Glutamatergic neuron (in vitro differentiated cells): ENCODE measurements around the gene ITPK1. TPM values are rescaled to one million over a fixed set of nuclear protein-coding genes. Genes with fewer than 3 reads are reported as not detected.

Experiments
- DNase-seq: peaks from one replicate; pipeline ENCODE4 v3.0.0; 2022
- H3K27ac Mint-ChIP-seq: one replicate; pipeline ENCODE4 v1.8.0; 2020; ENCODE audit warnings: mild to moderate bottlenecking, mixed read lengths, inconsistent platforms; ENCODE audit not compliant: unreplicated experiment
- H3K27me3 Mint-ChIP-seq: one replicate; pipeline ENCODE4 v1.8.0; 2020; ENCODE audit warnings: mild to moderate bottlenecking, moderate library complexity, mixed read lengths, inconsistent platforms; ENCODE audit not compliant: unreplicated experiment
- H3K36me3 Mint-ChIP-seq: one replicate; pipeline ENCODE4 v1.8.0; 2020; ENCODE audit warnings: mild to moderate bottlenecking, mixed read lengths, inconsistent platforms; ENCODE audit not compliant: unreplicated experiment
- H3K4me1 Mint-ChIP-seq: one replicate; pipeline ENCODE4 v1.8.0; 2020; ENCODE audit warnings: mild to moderate bottlenecking, low read depth, mixed read lengths, inconsistent platforms; ENCODE audit not compliant: unreplicated experiment
- H3K4me3 Mint-ChIP-seq: one replicate; pipeline ENCODE4 v1.8.0; 2020; ENCODE audit warnings: mild to moderate bottlenecking, mixed read lengths, inconsistent platforms; ENCODE audit not compliant: unreplicated experiment
- H3K9me3 Mint-ChIP-seq: one replicate; pipeline ENCODE4 v1.8.0; 2020; ENCODE audit warnings: mild to moderate bottlenecking, moderate library complexity, mixed read lengths, inconsistent platforms; ENCODE audit not compliant: unreplicated experiment
- total RNA-seq: library from RNA; stranded (reverse); fragmentation: NEBNext Ultra II Directional; extraction: Animal tissue kit (Norgen Biotek cat#: 25700); gene quantifications from one replicate; pipeline ENCODE4 v1.2.1, GENCODE V29; 2021; ENCODE audit not compliant: unreplicated experiment
- TF ChIP-seq, protein P1 (sequence below): fragments of 200-600 bp; sonication (generic); IDR thresholded peaks from one replicate; pipeline ENCODE4 v1.5.0; 2021; ENCODE audit not compliant: partially characterized antibody, unreplicated experiment

Gene ITPK1
- total RNA-seq, 1 donor from 2014 or later = 132 TPM

DNA sequence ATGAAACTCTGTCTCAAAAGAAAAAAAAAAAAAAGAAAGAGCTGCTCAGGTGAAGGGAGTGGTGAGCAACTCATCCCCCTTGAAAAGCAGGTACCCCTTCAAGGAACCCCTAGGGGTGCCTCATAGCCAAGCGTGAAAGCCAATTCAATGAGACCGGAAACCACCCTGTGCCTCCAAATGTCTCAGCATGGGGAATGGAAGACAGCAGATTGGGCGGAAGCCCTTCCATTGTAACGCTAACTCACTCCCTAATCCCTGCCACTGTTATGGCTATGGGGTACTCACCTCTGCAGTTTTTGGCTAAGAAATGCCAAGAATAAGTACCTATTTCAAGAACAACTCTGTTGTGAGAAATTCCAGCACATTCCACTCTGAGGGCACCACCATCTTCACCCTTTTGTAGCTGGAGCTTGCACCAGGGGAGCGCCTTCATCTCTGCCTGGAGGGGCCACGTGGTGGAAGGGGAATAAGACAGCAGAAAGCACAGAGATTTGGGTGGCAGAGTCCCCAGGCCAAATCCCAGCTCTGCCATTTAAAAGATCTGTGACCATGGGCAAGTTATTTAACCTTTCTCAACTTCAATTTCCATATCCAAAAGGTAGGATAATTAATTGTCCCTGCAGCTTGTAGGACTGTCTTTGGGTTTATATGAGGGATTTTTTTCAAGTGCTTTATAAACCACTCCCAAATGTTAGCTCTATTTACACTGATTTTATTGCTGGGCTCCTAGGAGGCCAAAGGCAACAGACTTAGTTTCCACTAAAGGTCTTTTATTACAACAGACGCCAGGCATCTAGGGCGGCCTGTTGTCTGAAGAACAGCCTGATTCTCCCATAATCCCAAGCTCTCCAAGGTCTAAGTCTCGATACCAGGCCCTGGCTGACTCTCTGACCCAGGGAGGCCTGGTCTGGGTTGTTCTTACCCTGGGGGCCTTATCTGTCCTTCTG lies 63.9 kb downstream of the ITPK1 start:
- peaks cover 15% of the 10 kb centered on the region for H3K4me1 Mint-ChIP-seq
- no peaks in the 10 kb centered on the region for H3K36me3 Mint-ChIP-seq
- H3K27ac Mint-ChIP-seq = no peak overlapping the region
- H3K4me3 Mint-ChIP-seq = no peak overlapping the region
- H3K9me3 Mint-ChIP-seq = peaks cover 1% of the 10 kb centered on the region
- peaks cover 5% of the 10 kb centered on the region for H3K27me3 Mint-ChIP-seq
- no peak for DNase-seq
- TF ChIP-seq, protein P1, sequence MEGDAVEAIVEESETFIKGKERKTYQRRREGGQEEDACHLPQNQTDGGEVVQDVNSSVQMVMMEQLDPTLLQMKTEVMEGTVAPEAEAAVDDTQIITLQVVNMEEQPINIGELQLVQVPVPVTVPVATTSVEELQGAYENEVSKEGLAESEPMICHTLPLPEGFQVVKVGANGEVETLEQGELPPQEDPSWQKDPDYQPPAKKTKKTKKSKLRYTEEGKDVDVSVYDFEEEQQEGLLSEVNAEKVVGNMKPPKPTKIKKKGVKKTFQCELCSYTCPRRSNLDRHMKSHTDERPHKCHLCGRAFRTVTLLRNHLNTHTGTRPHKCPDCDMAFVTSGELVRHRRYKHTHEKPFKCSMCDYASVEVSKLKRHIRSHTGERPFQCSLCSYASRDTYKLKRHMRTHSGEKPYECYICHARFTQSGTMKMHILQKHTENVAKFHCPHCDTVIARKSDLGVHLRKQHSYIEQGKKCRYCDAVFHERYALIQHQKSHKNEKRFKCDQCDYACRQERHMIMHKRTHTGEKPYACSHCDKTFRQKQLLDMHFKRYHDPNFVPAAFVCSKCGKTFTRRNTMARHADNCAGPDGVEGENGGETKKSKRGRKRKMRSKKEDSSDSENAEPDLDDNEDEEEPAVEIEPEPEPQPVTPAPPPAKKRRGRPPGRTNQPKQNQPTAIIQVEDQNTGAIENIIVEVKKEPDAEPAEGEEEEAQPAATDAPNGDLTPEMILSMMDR = no peak

DNA sequence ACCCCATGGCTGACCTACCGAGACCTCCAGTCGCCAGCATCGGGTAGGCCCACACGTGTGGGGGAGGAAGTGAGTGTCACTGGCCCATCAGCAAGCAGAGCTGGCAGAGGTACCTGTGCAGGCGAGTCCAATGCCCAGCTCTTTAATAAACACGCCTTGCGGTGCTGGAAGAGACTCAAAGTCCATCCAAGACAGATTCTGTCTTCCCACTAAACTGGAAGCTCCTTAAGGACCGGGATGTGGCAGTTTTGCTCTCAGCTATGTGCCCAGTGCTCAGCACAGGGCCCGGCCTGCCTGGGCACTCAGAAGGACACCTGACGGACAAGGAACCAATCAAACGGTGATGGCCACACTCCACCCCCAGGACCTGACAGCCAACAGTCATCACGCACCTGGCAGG lies 65.0 kb downstream of the ITPK1 start:
- Mint-ChIP-seq H3K27ac (no peak overlapping the region), H3K27me3 (peaks cover 3% of the 10 kb centered on the region), H3K4me1 (peaks cover 22% of the 10 kb centered on the region), H3K4me3 (no peak overlapping the region), H3K36me3 (no peaks in the 10 kb centered on the region), H3K9me3 (peaks cover 1% of the 10 kb centered on the region)
- no peak for DNase-seq
- TF ChIP-seq, protein P1 = no peak

DNA sequence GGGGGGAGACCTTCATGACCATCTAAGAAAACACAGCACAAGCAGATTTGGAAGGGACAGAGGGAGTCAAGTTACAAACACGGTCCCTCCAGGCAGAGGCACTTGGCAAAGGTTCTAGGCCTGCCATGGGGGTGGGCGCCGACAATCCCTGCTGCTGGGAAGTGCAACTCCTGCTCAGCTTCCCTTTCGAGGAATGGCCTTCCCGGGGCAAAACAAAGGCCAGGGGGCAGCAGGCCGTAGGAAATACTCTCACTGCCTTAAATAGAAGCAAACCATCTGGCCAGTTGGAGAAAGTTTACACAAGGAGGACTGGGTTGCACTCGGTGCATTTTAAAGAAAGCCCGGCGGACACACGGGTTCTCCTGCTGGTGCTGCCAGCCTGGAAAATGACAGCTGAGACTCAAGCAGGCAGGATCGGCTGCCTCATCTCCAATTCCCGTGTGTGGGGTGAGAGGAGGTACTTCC lies 65.8 kb downstream of the ITPK1 start:
- H3K4me1 Mint-ChIP-seq = peaks cover 30% of the 10 kb centered on the region

DNA sequence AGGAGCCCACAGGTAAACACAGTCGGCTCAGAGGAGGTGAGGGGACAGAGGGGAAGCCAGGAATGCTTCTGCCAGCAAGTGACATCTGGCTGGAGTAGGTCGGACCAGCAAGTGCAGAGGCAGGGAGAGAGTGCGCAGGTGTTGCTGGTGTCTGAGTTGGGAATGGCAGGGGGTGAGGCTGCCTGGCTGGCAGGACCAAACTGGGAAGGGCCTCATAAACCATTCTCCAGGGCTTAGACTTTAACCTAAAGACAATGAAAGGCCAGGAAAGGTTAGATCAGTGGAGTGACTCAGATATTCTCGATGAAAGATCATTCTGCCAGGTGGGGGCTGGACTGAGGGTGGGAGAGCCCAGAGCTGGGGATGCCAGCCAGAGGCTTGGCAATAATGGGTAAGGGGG lies 66.4 kb downstream of the ITPK1 start:
- H3K4me3 Mint-ChIP-seq = no peak overlapping the region
- H3K27me3 Mint-ChIP-seq = peaks cover 6% of the 10 kb centered on the region
- DNase-seq = no peak
- peaks cover 34% of the 10 kb centered on the region for H3K4me1 Mint-ChIP-seq
- H3K27ac Mint-ChIP-seq = peak overlapping the region; percentile 85
- TF ChIP-seq, protein P1 = no peak
- peaks cover 4% of the 10 kb centered on the region for H3K9me3 Mint-ChIP-seq
- no peaks in the 10 kb centered on the region for H3K36me3 Mint-ChIP-seq

More for the DNA sequence above, 65.8 kb downstream of the ITPK1 start:
- H3K4me3 Mint-ChIP-seq = peak overlapping the region; percentile 52
- peaks cover 6% of the 10 kb centered on the region for H3K27me3 Mint-ChIP-seq
- H3K27ac Mint-ChIP-seq = peak overlapping the region; percentile 85
- H3K36me3 Mint-ChIP-seq = no peaks in the 10 kb centered on the region
- H3K9me3 Mint-ChIP-seq = peaks cover 1% of the 10 kb centered on the region
- no peak for DNase-seq
- TF ChIP-seq, protein P1 = no peak

DNA sequence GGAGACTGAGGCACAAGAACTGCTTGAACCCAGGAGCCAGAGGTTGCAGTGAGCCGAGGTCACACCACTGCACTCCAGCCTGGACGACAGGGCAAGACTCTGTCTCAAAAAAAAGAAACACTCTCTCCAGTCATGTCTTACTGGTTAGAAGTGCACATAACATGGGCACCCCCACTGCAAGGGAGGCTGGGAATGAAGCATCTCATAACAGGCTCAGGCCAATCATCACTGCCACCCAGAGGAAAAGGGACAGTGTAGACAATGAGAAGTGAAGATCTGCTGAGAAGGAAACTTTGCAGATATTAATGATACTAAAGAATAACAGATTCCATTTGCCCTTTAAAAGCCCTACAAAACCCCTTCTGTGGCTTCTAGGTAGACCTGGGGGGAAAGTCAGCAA lies 66.9 kb downstream of the ITPK1 start:
- Mint-ChIP-seq H3K36me3 (no peaks in the 10 kb centered on the region), H3K4me3 (no peak overlapping the region), H3K27me3 (peaks cover 6% of the 10 kb centered on the region), H3K27ac (peak overlapping the region; percentile 85), H3K9me3 (peaks cover 5% of the 10 kb centered on the region), H3K4me1 (peaks cover 37% of the 10 kb centered on the region)
- DNase-seq = no peak
- TF ChIP-seq, protein P1 = no peak
